ENCODE data around the gene TMEM53.

TMEM53 gene

DNA sequence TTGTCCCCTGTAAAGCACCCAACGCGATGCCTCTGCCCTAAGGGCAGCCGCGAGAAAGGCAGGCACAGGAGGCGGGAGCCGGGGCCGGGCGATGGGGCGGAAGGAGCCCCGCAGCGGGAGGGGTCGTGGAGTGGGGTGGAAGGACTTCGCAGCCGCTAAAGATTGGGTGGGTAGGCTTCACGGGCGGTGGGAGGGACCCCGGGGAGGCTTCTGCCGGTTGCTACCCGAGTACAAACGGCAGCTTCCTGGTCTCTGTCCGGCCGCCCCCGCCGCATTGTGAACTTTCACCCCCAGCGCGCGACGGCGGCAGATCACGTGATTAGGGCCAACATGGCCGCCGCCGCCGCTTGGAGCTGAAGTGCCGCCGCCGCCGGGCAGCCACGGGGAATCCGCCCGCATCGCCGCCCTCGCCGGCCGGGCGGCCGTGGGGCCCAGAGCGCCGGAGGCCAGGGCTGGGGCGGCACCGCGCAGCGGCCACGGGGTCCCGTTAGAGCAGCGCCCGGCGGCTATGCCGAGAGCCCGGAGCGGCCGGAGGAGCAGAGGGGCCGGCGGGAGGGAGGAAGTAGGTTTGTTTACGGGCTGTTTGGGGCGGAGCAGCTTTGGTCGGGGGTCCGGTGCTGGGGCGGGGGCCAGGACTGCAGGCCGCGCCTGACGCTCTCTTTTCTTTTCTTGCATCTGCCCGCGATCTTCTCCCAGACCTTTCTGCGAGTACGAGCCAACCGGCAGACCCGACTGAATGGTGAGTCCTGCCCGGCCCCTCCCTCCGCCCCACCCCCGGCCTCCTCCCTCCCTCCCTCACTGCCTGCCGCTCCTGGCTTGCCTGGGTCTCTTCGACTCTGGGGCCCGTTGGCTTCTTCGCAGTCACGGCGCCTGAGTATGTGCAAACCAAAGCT, 42.4 kb downstream of the TMEM53 start (continued):
- peak; percentile 91 for TF ChIP-seq BCL11A (tag by site-specific recombination; IDR thresholded peaks at IDR 0.05; ENCODE audit: low read depth)
- peak; percentile 91; the same call in 1 of the 2 replicates for TF ChIP-seq ZEB2 (tag by site-specific recombination; IDR thresholded peaks at IDR 0.05)
- TF ChIP-seq SP2 (tag by site-specific recombination; IDR thresholded peaks at IDR 0.05), result peak; percentile 81
- TF ChIP-seq ZNF175 (tag by site-specific recombination; IDR thresholded peaks at IDR 0.05), result no peak
- TF ChIP-seq ZNF311 (tag by site-specific recombination; IDR thresholded peaks at IDR 0.05; ENCODE audit: borderline replicate concordance), result no peak
- TF ChIP-seq FEZF1 (tag by site-specific recombination; IDR thresholded peaks at IDR 0.05), result 0 out of 2 replicates have a peak, but pooled peaks have one; percentile 3
- no peak for TF ChIP-seq ZFP41 (tag by site-specific recombination; IDR thresholded peaks at IDR 0.05; ENCODE audit: borderline replicate concordance)
- TF ChIP-seq ZBTB44 (tag by site-specific recombination; IDR thresholded peaks at IDR 0.05), result peak; percentile 54; the same call in 1 of the 2 replicates
- TF ChIP-seq INSM2 (tag by site-specific recombination; IDR thresholded peaks at IDR 0.05), result 0 out of 2 replicates have a peak, but pooled peaks have one; percentile 28
- peak; percentile 65; the same call in 1 of the 2 replicates for TF ChIP-seq ZNF677 (tag by site-specific recombination; IDR thresholded peaks at IDR 0.05)
- peak; percentile 89 for TF ChIP-seq SP3 (tag by site-specific recombination; IDR thresholded peaks at IDR 0.05)
- 0 out of 2 replicates have a peak, but pooled peaks have one; percentile 14 for TF ChIP-seq TCF7L2 (IDR thresholded peaks at IDR 0.05; ENCODE audit: borderline replicate concordance, low read depth, low read length)
- TF ChIP-seq, protein P1, sequence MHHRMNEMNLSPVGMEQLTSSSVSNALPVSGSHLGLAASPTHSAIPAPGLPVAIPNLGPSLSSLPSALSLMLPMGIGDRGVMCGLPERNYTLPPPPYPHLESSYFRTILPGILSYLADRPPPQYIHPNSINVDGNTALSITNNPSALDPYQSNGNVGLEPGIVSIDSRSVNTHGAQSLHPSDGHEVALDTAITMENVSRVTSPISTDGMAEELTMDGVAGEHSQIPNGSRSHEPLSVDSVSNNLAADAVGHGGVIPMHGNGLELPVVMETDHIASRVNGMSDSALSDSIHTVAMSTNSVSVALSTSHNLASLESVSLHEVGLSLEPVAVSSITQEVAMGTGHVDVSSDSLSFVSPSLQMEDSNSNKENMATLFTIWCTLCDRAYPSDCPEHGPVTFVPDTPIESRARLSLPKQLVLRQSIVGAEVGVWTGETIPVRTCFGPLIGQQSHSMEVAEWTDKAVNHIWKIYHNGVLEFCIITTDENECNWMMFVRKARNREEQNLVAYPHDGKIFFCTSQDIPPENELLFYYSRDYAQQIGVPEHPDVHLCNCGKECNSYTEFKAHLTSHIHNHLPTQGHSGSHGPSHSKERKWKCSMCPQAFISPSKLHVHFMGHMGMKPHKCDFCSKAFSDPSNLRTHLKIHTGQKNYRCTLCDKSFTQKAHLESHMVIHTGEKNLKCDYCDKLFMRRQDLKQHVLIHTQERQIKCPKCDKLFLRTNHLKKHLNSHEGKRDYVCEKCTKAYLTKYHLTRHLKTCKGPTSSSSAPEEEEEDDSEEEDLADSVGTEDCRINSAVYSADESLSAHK (tag by site-specific recombination; IDR thresholded peaks at IDR 0.05), result peak; percentile 52; the same call in 1 of the 2 replicates
- no peak for TF ChIP-seq ZFP69B (tag by site-specific recombination; IDR thresholded peaks at IDR 0.05)
- peak; percentile 62; the same call in 1 of the 2 replicates for TF ChIP-seq REPIN1 (tag by site-specific recombination; IDR thresholded peaks at IDR 0.05; ENCODE audit: low read depth)
- TF ChIP-seq RBAK (tag by site-specific recombination; IDR thresholded peaks at IDR 0.05), result no peak
- no peak for TF ChIP-seq ZNF10 (tag by site-specific recombination; IDR thresholded peaks at IDR 0.05)
- no peak for TF ChIP-seq ZNF148 (tag by site-specific recombination; IDR thresholded peaks at IDR 0.05; ENCODE audit: borderline replicate concordance)
- peak; percentile 54; the same call in 1 of the 2 replicates for TF ChIP-seq ZNF610 (tag by site-specific recombination; IDR thresholded peaks at IDR 0.05; ENCODE audit: borderline replicate concordance)
- no peak for TF ChIP-seq ZNF513 (tag by site-specific recombination; IDR thresholded peaks at IDR 0.05)
- TF ChIP-seq MYNN (tag by site-specific recombination; IDR thresholded peaks at IDR 0.05; ENCODE audit: borderline replicate concordance), result no peak
- no peak for TF ChIP-seq ZNF174 (tag by site-specific recombination; IDR thresholded peaks at IDR 0.05)
- no peak for TF ChIP-seq ZNF544 (tag by site-specific recombination; IDR thresholded peaks at IDR 0.05)
- TF ChIP-seq, protein P2, sequence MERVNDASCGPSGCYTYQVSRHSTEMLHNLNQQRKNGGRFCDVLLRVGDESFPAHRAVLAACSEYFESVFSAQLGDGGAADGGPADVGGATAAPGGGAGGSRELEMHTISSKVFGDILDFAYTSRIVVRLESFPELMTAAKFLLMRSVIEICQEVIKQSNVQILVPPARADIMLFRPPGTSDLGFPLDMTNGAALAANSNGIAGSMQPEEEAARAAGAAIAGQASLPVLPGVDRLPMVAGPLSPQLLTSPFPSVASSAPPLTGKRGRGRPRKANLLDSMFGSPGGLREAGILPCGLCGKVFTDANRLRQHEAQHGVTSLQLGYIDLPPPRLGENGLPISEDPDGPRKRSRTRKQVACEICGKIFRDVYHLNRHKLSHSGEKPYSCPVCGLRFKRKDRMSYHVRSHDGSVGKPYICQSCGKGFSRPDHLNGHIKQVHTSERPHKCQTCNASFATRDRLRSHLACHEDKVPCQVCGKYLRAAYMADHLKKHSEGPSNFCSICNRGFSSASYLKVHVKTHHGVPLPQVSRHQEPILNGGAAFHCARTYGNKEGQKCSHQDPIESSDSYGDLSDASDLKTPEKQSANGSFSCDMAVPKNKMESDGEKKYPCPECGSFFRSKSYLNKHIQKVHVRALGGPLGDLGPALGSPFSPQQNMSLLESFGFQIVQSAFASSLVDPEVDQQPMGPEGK (tag by site-specific recombination; IDR thresholded peaks at IDR 0.05), result peak; percentile 95
- peak; percentile 69 for TF ChIP-seq GLIS1 (tag by site-specific recombination; IDR thresholded peaks at IDR 0.05)

Measured in HEK293 (cell line).